Neutrophil (primary cell): ENCODE data around the gene UTP11.

Source experiments
- H3K27ac ChIP-seq: fragments of 200-600 bp; sonication (generic); 2 replicates; pipeline ENCODE4 v1.5.1; 2016; ENCODE audit warnings: mild to moderate bottlenecking, moderate library complexity
- H3K27me3 ChIP-seq: fragments of 200-600 bp; sonication (generic); 2 replicates; pipeline ENCODE4 v1.6.0; 2016; ENCODE audit warnings: mild to moderate bottlenecking
- H3K36me3 ChIP-seq: fragments of 200-600 bp; sonication (generic); 2 replicates; pipeline ENCODE4 v1.5.1; 2017
- H3K4me1 ChIP-seq, 2 experiments: fragments of 200-600 bp in 1 of 2; sonication (generic) in 1 of 2; 1 replicate in 1 of 2; 2 replicates in 1 of 2; pipeline versions ENCODE4 v1.5.1 to v1.6.1; 2013 to 2016; ENCODE audit warnings: low read depth in 1 of 2, low read length in 1 of 2, mild to moderate bottlenecking in 1 of 2, moderate library complexity in 1 of 2; ENCODE audit not compliant: control insufficient read depth in 1 of 2, insufficient read depth in 1 of 2
- H3K4me3 ChIP-seq, 2 experiments: fragments of 200-600 bp in 1 of 2; sonication (generic) in 1 of 2; 1 replicate in 1 of 2; 2 replicates in 1 of 2; pipeline ENCODE4 v1.5.1; 2013 to 2016; ENCODE audit warnings: low read depth in 1 of 2, low read length in 1 of 2, mild to moderate bottlenecking in 1 of 2, moderate library complexity in 1 of 2
- H3K9me3 ChIP-seq: fragments of 200-600 bp; sonication (generic); 2 replicates; pipeline ENCODE4 v1.5.1; 2016
- TF ChIP-seq, protein P1 (sequence below): fragments of 200-600 bp; sonication (generic); IDR thresholded peaks from 2 replicates; pipeline ENCODE4 v1.5.1; 2016; ENCODE audit warnings: antibody characterized with exemption

Gene UTP11

DNA sequence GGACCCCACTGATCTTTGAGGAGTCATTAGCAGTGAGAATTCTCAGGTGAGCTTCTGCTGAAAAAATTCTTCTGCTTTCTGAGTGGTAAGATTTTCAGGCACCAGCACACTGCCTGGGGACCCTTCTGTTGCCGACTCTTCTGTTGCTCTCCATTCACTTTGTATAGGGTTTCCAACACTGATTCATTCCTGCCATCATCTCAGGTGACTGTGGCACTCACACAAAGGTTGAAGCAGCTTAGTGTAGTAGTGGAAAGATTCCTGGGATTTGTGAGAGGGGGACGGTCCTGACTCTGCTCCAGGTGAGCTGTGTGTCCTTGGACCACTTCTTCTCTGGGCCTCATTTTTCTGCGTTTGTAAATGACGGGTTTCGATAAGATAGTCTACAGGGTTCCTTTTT is 9.4 kb downstream of the UTP11 start:
- Histone ChIP-seq H3K36me3 (peaks cover 77% of the 10 kb centered on the region), H3K27me3 (no peaks in the 10 kb centered on the region), H3K27ac (no peak overlapping the region), H3K4me1 (peaks cover 8 to 10% of the 10 kb centered on the region in 2 experiments), H3K9me3 (no peaks in the 10 kb centered on the region), H3K4me3 (no peak overlapping the region)
- TF ChIP-seq, protein P1, sequence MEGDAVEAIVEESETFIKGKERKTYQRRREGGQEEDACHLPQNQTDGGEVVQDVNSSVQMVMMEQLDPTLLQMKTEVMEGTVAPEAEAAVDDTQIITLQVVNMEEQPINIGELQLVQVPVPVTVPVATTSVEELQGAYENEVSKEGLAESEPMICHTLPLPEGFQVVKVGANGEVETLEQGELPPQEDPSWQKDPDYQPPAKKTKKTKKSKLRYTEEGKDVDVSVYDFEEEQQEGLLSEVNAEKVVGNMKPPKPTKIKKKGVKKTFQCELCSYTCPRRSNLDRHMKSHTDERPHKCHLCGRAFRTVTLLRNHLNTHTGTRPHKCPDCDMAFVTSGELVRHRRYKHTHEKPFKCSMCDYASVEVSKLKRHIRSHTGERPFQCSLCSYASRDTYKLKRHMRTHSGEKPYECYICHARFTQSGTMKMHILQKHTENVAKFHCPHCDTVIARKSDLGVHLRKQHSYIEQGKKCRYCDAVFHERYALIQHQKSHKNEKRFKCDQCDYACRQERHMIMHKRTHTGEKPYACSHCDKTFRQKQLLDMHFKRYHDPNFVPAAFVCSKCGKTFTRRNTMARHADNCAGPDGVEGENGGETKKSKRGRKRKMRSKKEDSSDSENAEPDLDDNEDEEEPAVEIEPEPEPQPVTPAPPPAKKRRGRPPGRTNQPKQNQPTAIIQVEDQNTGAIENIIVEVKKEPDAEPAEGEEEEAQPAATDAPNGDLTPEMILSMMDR: no peak

DNA sequence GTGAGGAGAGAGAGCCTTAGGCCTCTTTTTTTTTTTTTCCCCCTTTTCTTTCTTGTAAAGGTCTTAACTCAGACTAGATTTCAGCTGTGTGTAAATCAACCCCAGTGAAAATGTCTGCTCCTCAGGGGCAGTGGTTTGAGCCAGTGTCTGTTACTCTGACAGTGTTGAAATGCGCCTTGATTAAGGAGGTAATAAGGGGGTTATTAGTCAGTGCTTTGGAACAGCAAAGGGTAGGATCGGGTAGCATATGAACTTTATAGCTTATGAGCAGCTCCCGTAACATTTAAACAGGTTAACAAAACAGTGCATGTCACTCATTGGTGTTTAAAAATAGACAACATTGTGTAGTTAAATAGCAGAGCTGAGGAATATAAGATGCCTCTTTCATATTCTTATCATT is 10.3 kb downstream of the UTP11 start:
- no peak overlapping the region for H3K27ac ChIP-seq
- H3K4me3 ChIP-seq: no peak overlapping the region
- H3K9me3 ChIP-seq: no peaks in the 10 kb centered on the region
- peaks cover 10 to 11% of the 10 kb centered on the region in 2 experiments for H3K4me1 ChIP-seq
- H3K27me3 ChIP-seq: no peaks in the 10 kb centered on the region
- TF ChIP-seq, protein P1: no peak
- peaks cover 74% of the 10 kb centered on the region for H3K36me3 ChIP-seq

DNA sequence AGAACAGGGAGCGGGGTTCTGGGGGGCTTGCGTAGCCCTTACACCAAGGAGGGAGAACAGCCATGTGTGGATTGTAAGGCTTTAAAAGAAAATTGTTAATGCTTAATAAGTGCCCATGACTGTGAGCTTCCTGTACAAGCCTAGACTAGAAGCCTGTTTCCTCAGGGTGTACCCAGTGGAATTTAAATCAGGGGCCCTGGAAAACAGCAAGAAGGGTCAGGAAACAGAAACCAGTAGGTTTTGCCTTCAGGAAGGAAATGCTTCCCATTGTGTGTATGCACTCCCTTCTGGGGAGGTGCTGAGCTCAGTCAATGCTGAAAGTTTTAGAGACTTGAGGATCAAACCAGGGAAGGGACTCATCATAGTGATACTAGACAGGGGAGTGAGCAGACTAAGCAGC is 12.7 kb downstream of the UTP11 start:
- H3K27me3 ChIP-seq: peaks cover 12% of the 10 kb centered on the region
- peaks cover 58% of the 10 kb centered on the region for H3K36me3 ChIP-seq
- H3K27ac ChIP-seq: no peak overlapping the region
- TF ChIP-seq, protein P1: no peak
- no peaks in the 10 kb centered on the region for H3K9me3 ChIP-seq
- H3K4me1 ChIP-seq: peaks cover 10 to 11% of the 10 kb centered on the region in 2 experiments
- H3K4me3 ChIP-seq: no peak overlapping the region

DNA sequence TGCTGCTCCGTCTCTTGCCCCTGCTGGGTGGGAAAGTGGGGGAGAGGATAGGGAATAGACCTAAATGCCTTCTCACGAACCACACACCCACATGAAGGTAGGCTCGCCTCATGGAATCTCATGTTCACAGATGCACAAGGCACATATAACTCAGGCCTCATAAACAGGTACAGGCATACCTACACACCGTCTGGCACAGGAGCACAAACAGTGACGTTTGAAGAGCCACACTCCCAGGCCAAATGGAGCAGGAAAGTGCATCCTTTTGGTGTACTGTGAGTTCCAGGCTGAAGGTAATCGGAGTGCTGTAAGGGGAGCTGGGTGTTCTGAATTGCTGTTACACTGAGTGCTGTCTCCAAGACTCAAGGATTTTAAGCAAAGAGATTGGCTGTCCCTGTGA is 13.1 kb downstream of the UTP11 start:
- H3K27me3 ChIP-seq: peaks cover 17% of the 10 kb centered on the region
- no peaks in the 10 kb centered on the region for H3K9me3 ChIP-seq
- TF ChIP-seq, protein P1: no peak
- no peak overlapping the region for H3K4me3 ChIP-seq
- H3K27ac ChIP-seq: no peak overlapping the region
- H3K4me1 ChIP-seq: peaks cover 10 to 11% of the 10 kb centered on the region in 2 experiments
- peaks cover 54% of the 10 kb centered on the region for H3K36me3 ChIP-seq

DNA sequence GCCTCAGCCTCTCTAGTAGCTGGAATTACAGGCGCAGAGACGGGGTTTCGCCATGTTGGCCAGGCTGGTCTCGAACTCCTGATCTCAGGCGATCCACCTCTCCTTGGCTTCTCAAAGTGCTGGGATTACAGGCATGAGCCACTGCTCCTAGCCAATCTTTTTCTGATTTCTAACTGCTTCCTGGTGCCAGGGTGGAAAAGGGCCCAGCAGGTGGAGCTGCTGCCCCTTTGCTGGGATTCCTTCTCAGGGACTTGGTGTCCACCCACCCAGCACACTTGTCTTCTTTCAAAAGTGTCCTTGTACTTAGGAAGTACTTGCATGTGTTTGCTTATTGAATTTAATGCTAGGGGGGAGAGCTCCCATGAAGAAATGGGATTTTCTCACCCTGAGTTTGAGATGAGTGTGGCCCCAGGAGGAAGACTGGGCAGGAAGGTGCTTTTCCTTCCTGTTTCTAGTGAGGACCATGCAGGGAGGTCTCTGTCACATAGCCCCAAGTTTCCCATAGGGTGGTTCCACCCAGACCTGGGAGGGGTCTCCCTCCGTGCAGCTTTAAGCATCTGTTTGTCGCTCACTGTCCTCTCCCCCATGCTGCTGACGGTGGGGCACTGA is 14.2 kb downstream of the UTP11 start:
- Histone ChIP-seq H3K4me1 (peaks cover 10 to 11% of the 10 kb centered on the region in 2 experiments), H3K27me3 (peaks cover 27% of the 10 kb centered on the region), H3K9me3 (no peaks in the 10 kb centered on the region), H3K27ac (no peak overlapping the region), H3K4me3 (no peak overlapping the region), H3K36me3 (peaks cover 44% of the 10 kb centered on the region)
- TF ChIP-seq, protein P1: no peak
